Right ventricle myocardium inferior (tissue), 1 donor: ENCODE results near the gene ABTB2. TPM values are rescaled to one million over a fixed set of nuclear protein-coding genes. Genes with fewer than 3 reads are reported as not detected.

ENCODE experiments used
- ATAC-seq: fragments of 200-7000 bp; cut with Tn5 transposase; one replicate; pipeline ENCODE4 v1.9.1; 2020; ENCODE audit warnings: mild to moderate bottlenecking, moderate library complexity
- DNase-seq: peaks from one replicate; pipeline ENCODE4 v3.0.0; 2021; ENCODE audit errors: missing footprints
- intact Hi-C: fragments of 100-400 bp; cut with DNase I; formaldehyde crosslinking; loops from one replicate; pipeline ENCODE4 v1.11.0; 2022
- total RNA-seq: library from RNA; stranded (reverse); fragmentation: NEBNext Ultra II Directional; extraction: Animal tissue kit (Norgen Biotek cat#: 25700); gene quantifications from one replicate; pipeline ENCODE4 v1.2.1, GENCODE V29; 2021
- donor health status: DM: no; HTN: yes; CAD: no; lungs with severe emphysema.

The ABTB2 gene
- total RNA-seq, 1 donor from 2014 or later = 14.3 TPM

GRCh38 chr11:34366522-34366921, 8.7 kb upstream of the ABTB2 start:
- ATAC-seq (no peak), DNase-seq (no peak)
- intact Hi-C loops = loop anchor here (2.0 kb wide), 1 partner anchor 126 kb away; no protein-coding TSS in a partner anchor

DNA sequence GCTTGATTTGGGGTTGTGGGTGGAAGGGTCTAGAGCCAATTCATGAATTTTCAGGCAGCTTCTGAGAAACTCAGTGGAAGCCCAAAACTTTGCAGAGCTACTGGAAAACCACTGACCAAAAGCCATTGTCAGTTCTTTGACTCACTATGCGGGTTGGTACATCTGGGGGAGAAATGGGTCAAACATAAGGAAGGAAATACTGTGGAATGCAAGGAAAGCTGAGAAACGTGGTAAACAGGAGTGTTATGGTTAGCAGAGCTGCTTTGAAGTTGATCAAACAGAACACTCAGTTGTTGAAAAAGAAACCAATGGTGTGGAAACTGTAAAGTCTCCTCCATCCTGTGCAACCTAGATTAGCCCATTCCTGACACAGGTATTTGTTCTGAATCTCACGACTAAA, 6.3 kb upstream of the ABTB2 start:
- intact Hi-C loops = no loop called here
- no peak for ATAC-seq
- no peak for DNase-seq

DNA sequence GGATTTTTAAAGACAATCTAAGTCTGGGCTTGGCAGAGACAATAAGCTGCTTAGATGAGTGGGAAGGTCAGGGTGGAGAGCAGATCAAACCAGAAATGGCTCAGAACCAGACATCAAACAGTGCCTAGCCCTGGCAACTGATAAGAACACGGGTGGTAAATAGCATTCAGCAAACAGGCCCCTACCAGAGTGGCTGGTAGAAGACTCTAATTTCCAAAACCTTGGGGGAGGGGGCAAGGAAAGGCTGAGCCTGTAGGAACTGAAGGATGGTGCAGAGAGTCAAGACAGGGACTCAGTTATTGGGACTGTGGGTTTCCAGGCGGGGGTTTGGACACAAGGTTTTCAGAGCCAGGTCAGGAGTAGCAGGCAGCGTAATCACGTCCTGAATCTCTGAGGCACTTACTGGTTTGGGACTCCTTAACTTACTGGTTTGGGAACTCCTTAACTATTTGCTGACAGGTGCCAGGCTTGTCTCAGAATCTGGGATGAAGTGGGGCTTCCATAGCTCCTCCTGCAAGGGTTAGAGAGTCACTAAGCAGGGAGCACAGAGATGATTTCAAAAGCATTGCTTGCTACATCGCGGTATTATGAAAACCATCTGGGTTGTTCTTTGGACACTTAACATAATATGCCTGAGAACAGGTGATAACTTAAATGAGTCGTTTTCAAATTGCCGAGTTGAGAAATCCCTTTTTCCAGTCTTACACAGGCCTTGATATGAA, 5.7 kb upstream of the ABTB2 start:
- ATAC-seq = no peak
- intact Hi-C loops = no loop called here

DNA sequence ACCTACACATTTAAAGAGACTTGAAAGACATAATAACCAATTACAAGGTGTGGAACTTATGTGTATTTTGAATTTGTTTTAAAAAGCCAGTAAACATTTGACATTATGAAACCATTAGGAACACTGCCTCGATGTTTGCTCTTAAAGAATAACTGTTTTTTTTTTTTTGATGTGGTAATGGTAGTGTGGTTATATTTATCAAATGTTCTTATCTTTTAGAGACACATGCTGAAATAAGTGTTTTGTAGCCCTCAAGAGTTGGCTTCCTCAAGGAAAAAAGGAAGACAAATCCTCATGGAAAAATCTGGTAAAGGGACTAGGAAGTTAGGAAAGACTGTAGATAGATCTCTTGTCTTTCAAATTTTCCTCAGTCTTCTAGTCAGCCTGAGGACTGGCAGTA, 2.2 kb upstream of the ABTB2 start:
- ATAC-seq = no peak
- no peak for DNase-seq
- intact Hi-C loops = no loop called here

More for the DNA sequence above, 5.7 kb upstream of the ABTB2 start:
- DNase-seq = no peak

DNA sequence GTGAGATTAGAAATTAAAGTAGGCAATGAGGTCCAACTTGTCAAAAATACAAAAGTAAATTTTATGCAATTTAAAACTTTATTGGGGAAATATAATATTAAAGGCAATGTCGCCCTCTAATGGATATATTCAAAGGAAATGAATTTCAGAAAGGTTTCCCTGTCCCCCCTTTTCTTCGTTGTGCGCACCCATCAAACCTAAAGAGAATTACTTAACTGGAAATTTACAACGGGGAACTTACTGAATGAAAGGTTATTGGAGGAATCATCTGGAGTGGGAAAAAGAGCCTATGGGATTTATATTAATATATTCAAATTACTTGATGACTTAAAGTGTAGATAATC, 1.7 kb upstream of the ABTB2 start:
- DNase-seq (no peak), ATAC-seq (no peak)
- intact Hi-C loops = loop anchor here (1.0 to 10.0 kb wide), 5 partner anchors 82 to 505 kb away; partner anchors contain the start of gene CAPRIN1

DNA sequence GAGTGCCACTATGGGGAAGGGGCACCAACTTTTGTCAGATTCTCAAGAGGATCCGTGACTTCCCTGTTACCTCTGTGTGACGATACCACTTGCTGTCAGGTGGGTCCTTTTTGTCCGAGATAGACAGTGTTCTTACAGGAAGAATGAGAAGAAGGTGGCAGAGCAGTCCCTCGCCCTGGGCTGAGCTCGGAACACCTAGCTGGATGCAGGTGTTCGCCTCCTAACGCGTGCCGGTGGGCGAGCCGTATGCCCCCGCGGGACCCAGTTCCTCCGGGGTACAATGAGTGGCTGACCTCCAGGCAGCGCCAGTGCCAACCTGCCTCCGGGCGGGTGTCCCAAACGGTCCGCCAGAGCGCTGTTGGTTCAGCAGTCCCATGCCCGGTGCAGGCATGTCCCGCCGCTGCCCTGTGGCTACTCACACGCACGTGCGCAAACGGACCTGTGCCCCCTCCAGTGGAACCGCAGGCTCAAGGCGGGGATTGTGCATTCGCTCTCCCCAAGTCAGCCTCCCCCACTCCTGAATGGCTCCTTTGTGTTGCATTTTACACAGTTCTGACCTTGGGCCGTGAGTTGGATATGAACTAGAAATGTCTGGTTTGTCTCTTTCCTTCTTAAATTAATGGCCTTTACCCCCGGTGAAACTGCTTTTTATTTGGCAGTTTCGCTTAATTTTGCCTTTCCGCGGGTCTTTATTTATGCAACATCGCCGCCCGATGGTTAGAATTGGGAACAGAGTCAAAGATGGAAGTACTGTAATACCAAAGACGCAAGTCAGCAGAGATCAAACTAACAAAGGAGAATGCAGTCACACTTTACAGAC, 1.1 kb upstream of the ABTB2 start:
- intact Hi-C loops = loop anchor here (1.0 to 10.0 kb wide), 6 partner anchors 82 to 504 kb away; partner anchors contain the start of genes CAPRIN1 and NAT10
- DNase-seq (peak; percentile 87), ATAC-seq (peak; percentile 42)

- intact Hi-C loops = loop anchor here (1.0 to 10.0 kb wide), 4 partner anchors 81 to 503 kb away; partner anchors contain the start of genes CAPRIN1 and NAT10
- peak; percentile 34 for ATAC-seq
- peak; percentile 80 for DNase-seq
Observed at GRCh38 chr11:34358258-34358727, 483 bp upstream of the ABTB2 start.

DNA sequence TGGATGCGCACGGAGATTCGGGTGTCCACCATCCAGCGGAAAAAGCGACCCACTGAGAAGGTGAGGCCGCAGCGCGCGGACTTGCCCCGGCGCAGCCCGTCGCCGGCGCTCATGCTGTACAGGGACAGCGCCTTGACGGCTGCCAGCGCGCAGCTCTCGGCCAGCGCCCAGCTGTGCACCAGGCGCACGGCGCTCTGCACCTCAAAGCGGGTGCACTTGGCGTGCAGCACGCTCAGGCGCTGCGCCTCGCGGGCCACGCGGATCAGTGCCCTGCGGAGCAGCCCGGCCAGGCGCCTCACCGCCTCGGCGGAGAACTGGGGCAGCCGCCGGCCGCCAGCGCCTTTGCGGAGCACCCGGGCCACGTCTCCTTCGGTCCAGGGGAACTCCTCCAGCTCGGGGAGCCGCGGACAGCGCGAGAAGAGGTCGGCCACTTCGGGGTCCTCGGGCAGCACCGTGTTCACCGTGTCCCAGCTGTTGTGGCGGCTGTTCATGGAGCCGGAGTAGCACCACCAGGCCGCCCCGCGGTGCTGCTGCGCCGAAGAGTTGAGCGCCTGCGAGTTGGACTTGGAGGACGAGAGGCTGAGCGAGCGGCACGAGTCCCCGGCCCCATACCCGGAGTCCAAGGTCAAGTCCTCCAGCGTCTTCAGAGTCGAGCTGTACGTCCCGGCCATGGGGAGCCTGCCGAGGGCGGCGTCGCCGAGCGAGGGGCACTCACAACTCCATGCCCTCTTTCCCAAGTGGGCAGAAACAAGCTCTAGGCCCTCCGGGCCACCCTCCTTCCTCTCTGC, 703 bp downstream of the ABTB2 start:
- intact Hi-C loops = loop anchor here (2.0 to 10.0 kb wide), 4 partner anchors 46 to 502 kb away; partner anchors contain the start of gene CAPRIN1
- DNase-seq (peak; percentile 86), ATAC-seq (peak; percentile 66)

DNA sequence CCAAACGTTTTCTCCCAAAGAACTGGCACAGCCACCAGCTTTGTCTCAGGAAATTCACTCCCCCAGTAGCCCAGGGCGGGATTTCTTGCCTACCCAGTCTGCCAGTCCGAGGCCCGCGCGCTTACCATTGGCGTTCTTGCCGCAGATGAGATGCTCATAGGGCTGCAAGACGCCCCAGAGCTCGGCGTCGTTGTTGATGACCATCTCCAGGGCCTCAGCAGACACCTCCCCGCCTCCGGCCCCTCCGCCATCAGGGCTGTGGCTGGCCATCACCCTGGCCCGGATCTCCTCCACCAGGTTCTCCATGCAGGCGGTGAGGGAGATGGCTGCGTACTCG, 1.3 kb downstream of the ABTB2 start:
- DNase-seq (peak; percentile 79), ATAC-seq (no peak)

GRCh38 chr11:34356130-34356529, 1.7 kb downstream of the ABTB2 start:
- no peak for ATAC-seq
- intact Hi-C loops = loop anchor here (2.0 to 10.0 kb wide), 4 partner anchors 45 to 501 kb away; partner anchors contain the start of gene CAPRIN1
- no peak for DNase-seq

More for the DNA sequence above, 1.3 kb downstream of the ABTB2 start:
- intact Hi-C loops = loop anchor here (2.0 to 10.0 kb wide), 4 partner anchors 46 to 502 kb away; partner anchors contain the start of gene CAPRIN1

GRCh38 chr11:34355726-34356125, 2.1 kb downstream of the ABTB2 start:
- intact Hi-C loops = loop anchor here (2.0 to 10.0 kb wide), 4 partner anchors 45 to 501 kb away; partner anchors contain the start of gene CAPRIN1
- DNase-seq (no peak), ATAC-seq (no peak)

DNA sequence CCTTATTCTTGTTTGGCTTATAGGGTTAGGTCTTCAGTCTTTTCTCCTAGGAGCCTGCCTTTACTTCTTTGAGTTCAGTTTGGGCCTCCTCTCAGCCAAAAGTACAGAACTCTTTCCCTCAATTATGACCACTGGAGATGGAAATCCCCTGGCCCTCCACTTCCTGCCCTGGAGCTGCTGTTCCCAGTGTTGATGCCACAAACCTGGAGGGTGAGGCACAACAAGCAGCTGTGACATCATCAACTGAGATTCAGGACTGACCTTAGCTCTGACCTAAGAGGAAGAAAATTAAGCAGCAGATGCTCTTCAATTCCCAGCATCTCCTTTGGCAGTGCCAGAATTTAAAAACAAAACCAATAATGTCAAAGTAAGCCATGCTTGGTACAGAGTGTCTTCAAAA, 3.0 kb downstream of the ABTB2 start:
- intact Hi-C loops = loop anchor here (5.0 to 10.0 kb wide), 3 partner anchors 77 to 500 kb away; partner anchors contain the start of gene CAPRIN1
- ATAC-seq (no peak), DNase-seq (no peak)

DNA sequence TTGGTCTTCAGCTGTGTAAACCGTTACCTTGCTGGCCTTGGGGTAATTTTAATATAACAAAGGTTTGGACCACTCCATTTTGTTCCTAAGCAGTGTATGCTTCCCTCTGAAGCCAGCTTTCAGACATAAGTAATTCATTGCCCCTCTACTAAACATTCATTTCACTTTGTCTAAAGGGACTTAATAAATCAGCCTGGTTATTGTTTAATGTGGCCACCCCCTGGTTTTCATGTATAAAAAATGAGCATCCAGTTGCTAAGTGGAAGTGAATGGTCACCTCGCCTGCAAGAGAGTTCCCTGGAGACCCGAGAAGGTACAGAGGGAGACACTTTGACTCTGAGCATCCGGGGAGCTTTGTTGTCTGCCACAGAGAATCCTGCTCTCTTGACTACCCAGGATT, 3.9 kb downstream of the ABTB2 start:
- no peak for DNase-seq
- intact Hi-C loops = loop anchor here (10.0 kb wide), 1 partner anchor 499 kb away; no protein-coding TSS in a partner anchor
- ATAC-seq = no peak

DNA sequence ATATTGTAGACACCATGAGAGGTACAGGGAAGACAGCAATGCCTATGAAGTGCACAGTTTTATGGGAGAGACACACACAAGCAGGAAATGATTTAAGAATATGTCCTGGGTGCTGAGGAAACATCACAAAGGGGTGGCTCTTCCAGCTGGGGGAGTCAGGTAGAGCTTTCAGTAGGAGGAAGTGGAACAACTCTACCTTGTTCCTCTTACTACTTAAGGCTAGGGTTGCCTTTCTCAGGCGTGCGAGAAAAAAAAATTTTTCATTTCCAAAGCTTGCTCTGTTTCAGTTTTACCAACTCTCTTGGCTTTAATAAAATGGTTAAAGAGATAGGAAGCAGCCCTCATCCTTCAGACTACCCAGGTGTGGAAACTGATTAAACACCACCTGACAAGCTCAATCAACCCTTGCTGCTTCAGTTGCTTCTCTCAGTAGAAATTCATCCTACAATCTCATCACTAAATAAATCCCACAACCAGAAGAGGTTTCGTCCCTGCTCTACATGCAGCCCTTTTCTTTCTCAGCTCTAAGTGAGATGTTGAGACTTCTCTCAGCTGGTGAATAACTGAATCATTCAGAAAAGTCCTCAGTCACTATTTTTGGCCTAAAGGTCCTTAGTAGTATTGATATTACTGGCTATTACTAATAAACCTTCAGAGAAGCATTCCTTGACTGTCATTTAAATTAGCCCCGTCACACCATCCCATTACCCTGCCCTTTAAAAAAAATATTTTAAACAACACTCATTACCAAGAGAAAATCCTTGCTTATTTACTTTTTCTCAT, 5.9 kb downstream of the ABTB2 start:
- intact Hi-C loops = loop anchor here (10.0 kb wide), 1 partner anchor 497 kb away; no protein-coding TSS in a partner anchor
- ATAC-seq = no peak
- DNase-seq = no peak

DNA sequence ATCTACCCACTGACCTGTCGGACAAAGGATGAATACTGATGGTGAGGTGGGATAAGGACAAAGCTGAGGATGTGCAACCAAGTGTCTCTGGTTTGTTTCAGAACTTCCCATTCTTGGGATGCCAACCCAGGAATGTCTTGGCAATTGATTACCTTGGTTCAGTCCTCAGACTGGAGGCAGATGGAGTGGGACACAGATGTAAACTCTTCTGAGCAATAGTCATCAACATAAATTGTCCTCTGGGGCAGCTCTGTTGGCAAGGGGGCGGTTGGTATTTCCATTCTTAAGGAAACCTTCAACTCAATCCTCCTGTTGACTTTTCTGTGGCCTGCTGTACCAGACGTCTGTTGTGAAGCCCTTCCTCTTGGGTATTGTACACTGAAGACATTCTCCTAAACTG, 6.8 kb downstream of the ABTB2 start:
- intact Hi-C loops = loop anchor here (10.0 kb wide), 1 partner anchor 496 kb away; no protein-coding TSS in a partner anchor

GRCh38 chr11:34349882-34350281, 7.9 kb downstream of the ABTB2 start:
- intact Hi-C loops = loop anchor here (5.0 to 10.0 kb wide), 2 partner anchors 38 to 495 kb away; no protein-coding TSS in a partner anchor
- ATAC-seq = no peak

More for the DNA sequence above, 6.8 kb downstream of the ABTB2 start:
- ATAC-seq (no peak), DNase-seq (no peak)

DNA sequence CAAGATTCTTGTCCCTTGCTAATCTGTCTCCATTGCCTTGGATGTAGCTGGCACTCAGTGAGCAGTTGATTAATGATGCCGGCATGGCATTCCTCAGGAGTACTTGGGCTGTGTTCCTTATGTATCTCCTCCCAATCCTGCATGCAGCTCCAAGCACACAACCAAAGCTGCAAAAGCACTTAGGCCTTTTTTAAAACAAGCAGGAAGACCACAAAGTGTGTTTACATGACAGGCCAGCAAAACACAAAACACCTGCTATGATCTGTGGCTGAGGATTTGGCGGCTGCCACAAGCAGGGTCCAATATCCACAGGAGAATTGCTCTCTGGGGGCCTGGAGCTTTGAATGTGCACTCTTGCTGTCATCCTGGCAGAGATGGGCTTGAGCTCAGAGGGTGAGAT, 8.9 kb downstream of the ABTB2 start:
- intact Hi-C loops = loop anchor here (5.0 kb wide), 1 partner anchor 37 kb away; no protein-coding TSS in a partner anchor
- ATAC-seq (no peak), DNase-seq (no peak)

More at GRCh38 chr11:34349882-34350281, 7.9 kb downstream of the ABTB2 start:
- no peak for DNase-seq
